HCT116 (cell line): ENCODE measurements around the gene NPDC1.

Experiments
- CBX3 ChIP-seq: IDR thresholded peaks from 2 replicates; pipeline ENCODE4 v1.6.1; 2012; ENCODE audit warnings: low read depth
- CTCF ChIP-seq, 3 experiments: fragments of 200-600 bp in 1 of 3; sonication (generic) in 1 of 3; IDR thresholded peaks in 2 of 3; conservative IDR thresholded peaks in 1 of 3; 2 replicates each; pipeline ENCODE4 v1.5.1; 2012 to 2017; ENCODE audit warnings: low read depth in 2 of 3, low read length in 2 of 3, antibody characterized with exemption in 1 of 3, borderline replicate concordance in 1 of 3, control low read depth in 1 of 3, mild to moderate bottlenecking in 1 of 3, mixed read lengths in 1 of 3, mixed run types in 1 of 3, moderate library complexity in 1 of 3; ENCODE audit not compliant: insufficient read depth in 1 of 3
- EGR1 ChIP-seq: IDR thresholded peaks from 2 replicates; pipeline ENCODE4 v1.6.1; 2012; ENCODE audit warnings: low read depth
- EZH2 ChIP-seq: fragments of 200-600 bp; sonication (generic); IDR thresholded peaks from 2 replicates; pipeline ENCODE4 v1.6.1; 2017; ENCODE audit warnings: antibody characterized with exemption, mixed run types
- POLR2A ChIP-seq: IDR thresholded peaks from 2 replicates; pipeline ENCODE4 v1.7.0; 2011; ENCODE audit warnings: borderline replicate concordance; ENCODE audit not compliant: insufficient read depth, insufficient read length; ENCODE audit errors: extremely low read depth
- POLR2AphosphoS5 ChIP-seq: IDR thresholded peaks from 2 replicates; pipeline ENCODE4 v1.6.1; 2011; ENCODE audit warnings: mild to moderate bottlenecking, low read depth, low read length, moderate library complexity
- RAD21 ChIP-seq: IDR thresholded peaks from 2 replicates; pipeline ENCODE4 v1.6.1; 2012; ENCODE audit warnings: low read depth, mild to moderate bottlenecking
- REST ChIP-seq: IDR thresholded peaks from 2 replicates; pipeline ENCODE4 v1.6.1; 2012; ENCODE audit warnings: low read depth
- YY1 ChIP-seq: IDR thresholded peaks from 2 replicates; pipeline ENCODE4 v1.6.1; 2011; ENCODE audit warnings: low read length, low read depth, moderate library complexity, mild to moderate bottlenecking; ENCODE audit not compliant: insufficient replicate concordance; ENCODE audit errors: extremely low read depth

GRCh38 chr9:137056739-137057415, 10.9 kb upstream of the NPDC1 start:
- no peak for TF ChIP-seq POLR2A
- TF ChIP-seq YY1 = no peak
- TF ChIP-seq POLR2AphosphoS5 = no peak
- TF ChIP-seq CTCF (IDR thresholded peaks at IDR 0.05 in 2 of 3, conservative IDR thresholded peaks at IDR 0.05 in 1 of 3; ENCODE audit: borderline replicate concordance in 1 of 3, insufficient read depth in 1 of 3, low read depth in 2 of 3, low read length in 2 of 3) = no peak
- no peak for TF ChIP-seq EZH2
- TF ChIP-seq REST = no peak
- TF ChIP-seq RAD21 = no peak
- TF ChIP-seq EGR1 = no peak
- no peak for TF ChIP-seq CBX3
